Stimulated activated CD4-positive, alpha-beta T cell treated with anti-CD3 and anti-CD28 coated beads, TNF-alpha, amount 100 ng/mL, for 1 hour (primary cell): ENCODE results near the gene DAPK3.
"Not testable (repeated sequence)": the region's sequence is repeated elsewhere in the genome, so short reads cannot be mapped to it uniquely, and the experiment has no call there.

ENCODE experiments used
- DNase-seq, 3 donors: peaks; one replicate each; pipeline ENCODE4 v3.0.0-alpha.2; 2020; ENCODE audit warnings: low read depth in 3 of 3, low spot score in 1 of 3

Gene DAPK3

GRCh38 chr19:4005436-4005835 is 34.5 kb upstream of the DAPK3 start:
- not testable (repeated sequence) for DNase-seq

- DNase-seq = not testable (repeated sequence)
These were observed 29.9 kb upstream of the DAPK3 start for GRCh38 chr19:4000798-4001197.

GRCh38 chr19:3998667-3999412 is 27.9 kb upstream of the DAPK3 start:
- not testable (repeated sequence) for DNase-seq

GRCh38 chr19:3995607-3996006 is 24.7 kb upstream of the DAPK3 start:
- no peak for DNase-seq

GRCh38 chr19:3990815-3991117 is 19.9 kb upstream of the DAPK3 start:
- no peak for DNase-seq

GRCh38 chr19:3987619-3988371 is 16.9 kb upstream of the DAPK3 start:
- peak; percentile 73 to 80 (median 75) for DNase-seq

GRCh38 chr19:3986260-3987041 is 15.6 kb upstream of the DAPK3 start:
- DNase-seq = no peak

GRCh38 chr19:3985643-3986259 is 14.9 kb upstream of the DAPK3 start:
- no peak for DNase-seq

GRCh38 chr19:3984908-3985642 is 14.2 kb upstream of the DAPK3 start, which contains the start of gene EEF2:
Gene EEF2 (minus strand): TSS chr19:3985463. CDS start chr19:3985380, 83 bp downstream.
- DNase-seq = peak; percentile 85 to 91 (median 87)

GRCh38 chr19:3984584-3984907 is 13.6 kb upstream of the DAPK3 start:
- no peak for DNase-seq

GRCh38 chr19:3983936-3984583 is 13.2 kb upstream of the DAPK3 start:
- no peak for DNase-seq

GRCh38 chr19:3983542-3983914 is 12.6 kb upstream of the DAPK3 start:
- DNase-seq = no peak

GRCh38 chr19:3982701-3983541 is 12.0 kb upstream of the DAPK3 start:
- no peak for DNase-seq

GRCh38 chr19:3981736-3982681 is 11.1 kb upstream of the DAPK3 start:
- DNase-seq = no peak

GRCh38 chr19:3981373-3981735 is 10.5 kb upstream of the DAPK3 start:
- DNase-seq = no peak

GRCh38 chr19:3980353-3981251 is 9.7 kb upstream of the DAPK3 start:
- no peak for DNase-seq

GRCh38 chr19:3979674-3980352 is 8.9 kb upstream of the DAPK3 start:
- DNase-seq = no peak
